K562 (cell line): ENCODE data around the gene CDK14. TPM values are rescaled to one million over a fixed set of nuclear protein-coding genes. Genes with fewer than 3 reads are reported as not detected.

Experiments used
- ATAC-seq: fragments of 200-7000 bp; cut with Tn5 transposase; 3 replicates; pipeline ENCODE4 v1.9.1; 2020; ENCODE audit warnings: moderate library complexity
- BruUV-seq: library from RNA; stranded (reverse); fragments of 400-500 nt; replicated peaks from 2 replicates; lab custom pipeline; 2021; lab: Mats Ljungman, UMichigan
- CTCF ChIA-PET: fragments of 300-600 bp; formaldehyde crosslinking; extraction: SDS; loops from one replicate; lab custom pipeline; 2021; ENCODE audit warnings: low intra/inter-chr PET ratio; lab: Yijun Ruan, JAX
- POLR2A ChIA-PET: fragments of 300-600, 350-650 bp; sonication (Branson Sonifier 250); formaldehyde crosslinking; extraction: SDS; loops from one replicate; lab custom pipeline; 2021; ENCODE audit warnings: antibody characterized with exemption, inconsistent platforms; lab: Yijun Ruan, JAX
- DNase-seq, 4 experiments: peaks; one replicate each; pipeline versions ENCODE4 v3.0.0 to v3.0.0-alpha.2; 2011 to 2018; ENCODE audit warnings: low spot score in 3 of 4, mixed read lengths in 3 of 4; ENCODE audit errors: extremely low read depth in 1 of 4
- FAIRE-seq: peaks from 2 replicates; lab custom pipeline; 2011; peaks lifted over from hg19 to GRCh38; lab: Jason Lieb, UNC
- H2AFZ ChIP-seq: 2 replicates; pipeline ENCODE4 v1.6.0; 2011; ENCODE audit warnings: low read depth, low read length, control low read depth, inconsistent platforms
- H3K27ac ChIP-seq: fragments of 200-600 bp; 3 replicates; pipeline ENCODE4 v1.8.0; 2011; ENCODE audit warnings: low read depth, mild to moderate bottlenecking, control low read depth, inconsistent platforms, low read length, moderate library complexity, mixed read lengths; ENCODE audit errors: extremely low read depth
- H3K27me3 ChIP-seq, 2 experiments: fragments of 300-600 bp in 1 of 2; 2 replicates in 1 of 2; 3 replicates in 1 of 2; pipeline versions ENCODE4 v1.6.0 to v1.8.0; 2011; ENCODE audit warnings: inconsistent platforms in 2 of 2, low read length in 2 of 2, mild to moderate bottlenecking in 1 of 2, mixed read lengths in 1 of 2, moderate library complexity in 1 of 2; ENCODE audit not compliant: control insufficient read depth in 2 of 2, insufficient read depth in 2 of 2
- H3K36me3 ChIP-seq: fragments of 300-600 bp; 3 replicates; pipeline ENCODE4 v1.8.0; 2011; ENCODE audit warnings: mild to moderate bottlenecking, low read length, inconsistent platforms; ENCODE audit not compliant: control insufficient read depth, insufficient read depth
- H3K4me1 ChIP-seq, 2 experiments: fragments of 200-600 bp in 1 of 2; replicated peaks in 1 of 2; 2 replicates in 1 of 2; 3 replicates in 1 of 2; pipeline versions ENCODE4 v1.5.1 to v1.8.0; 2011; ENCODE audit warnings: inconsistent platforms in 2 of 2, low read length in 2 of 2, mild to moderate bottlenecking in 1 of 2, mixed read lengths in 1 of 2, moderate library complexity in 1 of 2; ENCODE audit not compliant: control insufficient read depth in 2 of 2, insufficient read depth in 2 of 2
- H3K4me2 ChIP-seq: 2 replicates; pipeline ENCODE4 v1.6.1; 2011; ENCODE audit warnings: low read length, control low read depth, inconsistent platforms, mixed read lengths; ENCODE audit not compliant: insufficient read depth
- H3K4me3 ChIP-seq: fragments of 200-600 bp; sonication (generic), shearing (Covaris generic); 2 replicates; pipeline ENCODE4 v1.5.1; 2016; ENCODE audit warnings: control low read depth, inconsistent platforms
- H3K79me2 ChIP-seq: fragments of 200-600 bp; 3 replicates; pipeline ENCODE4 v1.8.0; 2011; ENCODE audit warnings: low read length, inconsistent platforms; ENCODE audit not compliant: control insufficient read depth, insufficient read depth
- H3K9ac ChIP-seq, 2 experiments: 2 replicates each; pipeline versions ENCODE4 v1.6.0 to v1.6.1; 2011; ENCODE audit warnings: low read depth in 2 of 2, low read length in 2 of 2, control low read depth in 1 of 2, inconsistent platforms in 1 of 2, mild to moderate bottlenecking in 1 of 2, mixed read lengths in 1 of 2; ENCODE audit not compliant: insufficient read depth in 1 of 2
- H3K9me1 ChIP-seq: one replicate; pipeline ENCODE4 v1.6.0; 2011; ENCODE audit warnings: inconsistent platforms, mild to moderate bottlenecking, low read length, moderate library complexity; ENCODE audit not compliant: control insufficient read depth, insufficient read depth
- H3K9me3 ChIP-seq: replicated peaks from 2 replicates; pipeline ENCODE4 v1.5.1; 2011; ENCODE audit warnings: low read depth, low read length, inconsistent platforms; ENCODE audit not compliant: control insufficient read depth, insufficient read depth
- H4K20me1 ChIP-seq: replicated peaks from 2 replicates; pipeline ENCODE4 v1.6.1; 2011; ENCODE audit warnings: low read length, inconsistent platforms, mixed read lengths; ENCODE audit not compliant: control insufficient read depth, insufficient read depth
- ATF7 ChIP-seq: fragments of 450-650 bp; IDR thresholded peaks from 2 replicates; pipeline ENCODE4 v1.7.1; 2014; ENCODE audit warnings: mild to moderate bottlenecking, moderate library complexity
- BRF2 ChIP-seq: IDR thresholded peaks from 3 replicates; pipeline ENCODE4 v1.6.1; 2011; ENCODE audit warnings: borderline replicate concordance, mild to moderate bottlenecking; ENCODE audit not compliant: insufficient read length, insufficient read depth
- CXXC5 ChIP-seq: fragments of 250-450 bp; sonication (Bioruptor Pico); IDR thresholded peaks from 2 replicates; pipeline ENCODE4 v1.8.0; 2022; ENCODE audit warnings: inconsistent platforms, mild to moderate bottlenecking, moderate library complexity
- DPF2 ChIP-seq: fragments of 450-650 bp; IDR thresholded peaks from 2 replicates; pipeline ENCODE4 v1.6.1; 2016
- HMG20A ChIP-seq: fragments of 450-650 bp; formaldehyde crosslinking; conservative IDR thresholded peaks from 2 replicates; pipeline ENCODE4 v1.4.0; 2020; ENCODE audit warnings: mild to moderate bottlenecking, mixed read lengths
- LEF1 ChIP-seq: fragments of 450-650 bp; IDR thresholded peaks from 2 replicates; pipeline ENCODE4 v1.6.1; 2016; ENCODE audit warnings: mild to moderate bottlenecking
- MEIS2 ChIP-seq: fragments of 450-650 bp; IDR thresholded peaks from 2 replicates; pipeline ENCODE4 v1.6.1; 2014; ENCODE audit warnings: mild to moderate bottlenecking; ENCODE audit not compliant: partially characterized antibody
- MYC ChIP-seq, 2 experiments: fragments of 250-450 bp in 1 of 2; sonication (Bioruptor Pico) in 1 of 2; IDR thresholded peaks; 2 replicates each; pipeline versions ENCODE4 v1.5.1 to v1.6.1; 2012 to 2021; ENCODE audit warnings: low read depth in 2 of 2, borderline replicate concordance in 1 of 2, improper control_type of control experiment in 1 of 2, low read length in 1 of 2, mild to moderate bottlenecking in 1 of 2, moderate library complexity in 1 of 2
- PCBP1 ChIP-seq: fragments of 200-400 bp; formaldehyde crosslinking; IDR thresholded peaks from 2 replicates; pipeline ENCODE4 v1.6.1; 2018; ENCODE audit warnings: mild to moderate bottlenecking, low read depth, low read length; ENCODE audit not compliant: poor library complexity, severe bottlenecking
- PCBP2 ChIP-seq: fragments of 200-400 bp; formaldehyde crosslinking; IDR thresholded peaks from 2 replicates; pipeline ENCODE4 v1.6.1; 2018; ENCODE audit warnings: low read length, low read depth, mild to moderate bottlenecking, moderate library complexity; ENCODE audit not compliant: poor library complexity, severe bottlenecking
- SMARCB1 ChIP-seq: IDR thresholded peaks from 2 replicates; pipeline ENCODE4 v1.6.1; 2011; ENCODE audit warnings: improper control_type of control experiment, low read depth; ENCODE audit not compliant: insufficient read length
- STAT5B ChIP-seq: fragments of 250-450 bp; sonication (Bioruptor Pico); IDR thresholded peaks from 2 replicates; pipeline ENCODE4 v1.8.0; 2021; ENCODE audit warnings: mild to moderate bottlenecking, inconsistent platforms
- TFE3 ChIP-seq: fragments of 450-650 bp; formaldehyde crosslinking; IDR thresholded peaks from 2 replicates; pipeline ENCODE4 v1.4.0; 2020; ENCODE audit warnings: mild to moderate bottlenecking, mixed read lengths
- ZNF12 ChIP-seq: sonication (generic); formaldehyde crosslinking; IDR thresholded peaks from 2 replicates; pipeline ENCODE4 v1.4.0; 2020; ENCODE audit warnings: mild to moderate bottlenecking, missing genetic modification reagents
- ZNF395 ChIP-seq: fragments of 200-800 bp; sonication (Bioruptor generic); IDR thresholded peaks from 2 replicates; pipeline ENCODE4 v1.6.1; 2017; ENCODE audit warnings: missing genetic modification characterization, missing compliant biosample characterization
- ZNF586 ChIP-seq: fragments of 450-650 bp; formaldehyde crosslinking; conservative IDR thresholded peaks from 2 replicates; pipeline ENCODE4 v1.4.0; 2020; ENCODE audit warnings: mild to moderate bottlenecking, moderate library complexity
- ZSCAN29 ChIP-seq: fragments of 450-650 bp; IDR thresholded peaks from 2 replicates; pipeline ENCODE4 v1.6.1; 2017
- in situ Hi-C: fragments of 300-500 bp; cut with MboI; formaldehyde crosslinking; loops from 4 replicates; pipeline ENCODE4 v1.15.0; 2018; ENCODE audit warnings: inconsistent platforms, mixed read lengths
- intact Hi-C: fragments of 100-400 bp; cut with micrococcal nuclease; formaldehyde crosslinking; loops from 2 replicates; pipeline ENCODE4 v1.14.2; 2022
- polyA plus RNA-seq, 8 experiments: library from polyadenylated mRNA; depleted of rRNA in 4 of 8; stranded (reverse) in 5 of 8; unstranded in 3 of 8; fragments of >200 nt; fragmentation: Nextera tagmentation in 2 of 8; fragmentation: Illumina TruSeq in 1 of 8; extraction: Ambion mirVana in 2 of 8; extraction: Trizol in 1 of 8; gene quantifications; 2 replicates each; pipeline versions ENCODE4 v1.2.1 to v1.2.3, GENCODE V29; 2011 to 2014; ENCODE audit warnings: inconsistent platforms in 1 of 8, missing spikeins in 1 of 8
- total RNA-seq, 7 experiments: library from RNA; depleted of rRNA in 6 of 7; stranded (reverse); fragments of >200 nt in 6 of 7; fragmentation: Illumina TruSeq in 2 of 7; extraction: Trizol in 2 of 7; gene quantifications; 2 replicates each; pipeline versions ENCODE4 v1.2.1 to v1.2.3, GENCODE V29; 2011 to 2021; ENCODE audit warnings: low replicate concordance in 1 of 7

CDK14 gene
- total and polyA plus RNA-seq, 9 of the 15 experiments (the other 6 are each of a cell fraction or from before 2014, with no cell fraction given): 0.03 to 0.91 (median 0.16) TPM

- TF ChIP-seq BRF2 (no peak), STAT5B (CRISPR knock-in tag) (no peak), PCBP2 (no peak)
Measured at GRCh38 chr7:91193141-91193540, 597.0 kb downstream of the CDK14 start (continued).

GRCh38 chr7:91194841-91195240, 598.7 kb downstream of the CDK14 start:
- intact Hi-C loops: no loop called here
- H2AFZ ChIP-seq: no peak overlapping the region
- no peak overlapping the region for H3K9ac ChIP-seq
- no peak for ATAC-seq
- ChIA-PET POLR2A (interaction anchor here (1.5 kb wide), 1 partner anchor 8 kb away, joined by 3 read pairs; no protein-coding TSS in a partner anchor), CTCF (no interaction called here)
- no peaks in the 10 kb centered on the region for H3K36me3 ChIP-seq
- peaks cover 2 to 3% of the 10 kb centered on the region in 2 experiments; a peak in 2 of 5 replicates for H3K27me3 ChIP-seq
- BruUV-seq: no TSS peak
- no peak for TF ChIP-seq MEIS2
- no peak for TF ChIP-seq PCBP1
- TF ChIP-seq MYC (IDR thresholded peaks at IDR 0.05; ENCODE audit: low read depth, low read length): no peak
- no peak for TF ChIP-seq MYC (CRISPR knock-in tag; IDR thresholded peaks at IDR 0.05; ENCODE audit: borderline replicate concordance, low read depth)
- TF ChIP-seq ZNF395 (CRISPR knock-in tag): no peak
- no peak for TF ChIP-seq LEF1
- no peak for TF ChIP-seq CXXC5 (CRISPR knock-in tag)
- TF ChIP-seq ZSCAN29: no peak
- no peak for TF ChIP-seq SMARCB1
- TF ChIP-seq TFE3 (CRISPR knock-in tag): no peak
- TF ChIP-seq ATF7: no peak
- TF ChIP-seq ZNF12: no peak
- no peak for TF ChIP-seq ZNF586 (CRISPR knock-in tag)
- no peak for TF ChIP-seq DPF2
- no peak for TF ChIP-seq HMG20A (CRISPR knock-in tag)
- TF ChIP-seq, all 486 proteins: peak for 0
- in situ Hi-C loops: no loop called here
- Histone ChIP-seq H3K4me2 (no peak overlapping the region), H3K4me1 (no peaks in the 10 kb centered on the region), H3K27ac (no peak overlapping the region), H3K4me3 (no peak overlapping the region), H4K20me1 (no peaks in the 10 kb centered on the region), H3K79me2 (no peaks in the 10 kb centered on the region), H3K9me3 (no peaks in the 10 kb centered on the region), H3K9me1 (no peaks in the 10 kb centered on the region)
- DNase-seq (no peak), FAIRE-seq (peak; percentile 6)
